HG02840 (cell line): ENCODE data around the gene TNFRSF19.

Source experiments
- ATAC-seq: cut with Tn5 transposase; IDR thresholded peaks from one replicate; pipeline ENCODE4 v1.9.1; 2021; ENCODE audit warnings: mild to moderate bottlenecking, moderate library complexity, moderate number of reproducible peaks; ENCODE audit not compliant: unreplicated experiment, low FRiP score

The TNFRSF19 gene

GRCh38 chr13:23707674-23708073, 137.5 kb downstream of the TNFRSF19 start:
- no peak for ATAC-seq

GRCh38 chr13:23709536-23709935, 139.3 kb downstream of the TNFRSF19 start:
- no peak for ATAC-seq

DNA sequence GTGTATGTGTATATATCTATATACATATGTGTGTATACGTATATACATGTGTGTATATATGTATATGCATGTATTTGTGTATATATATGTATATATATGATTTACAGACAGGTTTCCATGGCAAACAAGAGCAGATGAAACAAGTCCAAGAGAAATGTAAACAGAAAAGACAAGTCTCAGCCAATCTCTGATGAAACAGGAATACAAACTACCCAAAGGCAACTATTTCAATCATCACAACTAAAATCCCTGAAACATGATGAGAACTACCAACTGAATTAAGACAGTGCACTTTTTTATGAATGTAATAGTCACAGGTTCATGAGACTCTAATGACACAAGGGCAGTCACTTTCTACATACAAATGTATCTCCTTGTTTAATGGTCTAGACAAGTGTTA, 140.2 kb downstream of the TNFRSF19 start:
- ATAC-seq, result no peak

- no peak for ATAC-seq
These were observed 141.1 kb downstream of the TNFRSF19 start for GRCh38 chr13:23711355-23711754.

- no peak for ATAC-seq
These were observed 144.5 kb downstream of the TNFRSF19 start for GRCh38 chr13:23714672-23715071.

DNA sequence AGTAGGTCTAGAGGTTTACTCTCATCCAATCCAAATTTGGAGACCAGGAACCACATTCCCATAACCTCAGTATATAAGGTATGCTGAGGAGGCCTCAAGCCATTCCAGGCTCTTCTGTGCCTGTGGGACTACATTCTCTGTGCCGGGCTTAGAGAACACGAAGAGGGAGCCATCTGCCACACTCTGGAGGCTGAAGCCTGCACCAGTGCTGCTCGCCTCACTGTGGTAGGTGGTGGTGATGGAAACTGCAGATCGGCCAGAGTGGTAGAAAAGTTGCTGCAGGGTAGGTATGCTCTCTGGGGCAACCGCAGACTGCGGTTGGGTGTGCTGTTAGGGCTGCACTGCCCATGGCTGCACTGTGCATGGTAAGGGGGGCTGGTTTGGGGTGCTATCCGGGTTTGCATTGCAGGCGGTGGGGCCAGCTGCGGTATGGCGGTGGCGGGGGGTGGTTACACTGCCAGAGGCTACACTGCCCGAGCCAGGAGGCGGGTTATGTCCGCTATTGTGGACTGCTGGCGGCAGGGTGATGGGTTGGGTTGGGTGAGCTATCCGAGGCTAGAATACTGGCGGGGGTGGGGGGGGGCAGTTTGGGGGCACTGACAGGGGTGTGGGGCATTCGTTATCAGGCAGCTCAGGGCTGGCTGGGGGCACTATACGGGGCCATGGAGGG, 145.0 kb downstream of the TNFRSF19 start:
- ATAC-seq, result no peak

DNA sequence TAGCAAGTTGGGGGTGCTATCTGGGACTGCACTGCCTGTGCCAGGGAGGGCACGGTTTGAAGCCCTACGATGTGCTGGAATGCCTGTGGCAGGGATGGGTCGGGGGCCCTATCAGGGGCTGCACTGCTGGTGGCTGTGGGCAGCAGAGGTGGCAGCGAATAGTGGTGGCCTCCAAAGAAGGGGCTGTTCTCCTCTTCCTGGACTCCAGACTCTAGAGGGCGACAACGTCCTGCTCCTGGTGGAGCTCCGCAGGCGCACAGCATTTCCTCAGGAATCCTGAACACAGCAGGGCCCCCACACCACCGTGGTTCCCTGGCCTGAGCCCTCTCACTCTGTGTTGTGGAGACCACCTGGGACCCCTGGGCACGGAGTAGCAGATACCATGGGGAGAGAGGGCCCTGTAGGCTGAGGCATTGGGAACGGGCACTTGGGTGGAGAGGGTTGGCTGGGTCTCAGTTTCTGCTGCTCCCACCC, 145.6 kb downstream of the TNFRSF19 start:
- ATAC-seq, result no peak

DNA sequence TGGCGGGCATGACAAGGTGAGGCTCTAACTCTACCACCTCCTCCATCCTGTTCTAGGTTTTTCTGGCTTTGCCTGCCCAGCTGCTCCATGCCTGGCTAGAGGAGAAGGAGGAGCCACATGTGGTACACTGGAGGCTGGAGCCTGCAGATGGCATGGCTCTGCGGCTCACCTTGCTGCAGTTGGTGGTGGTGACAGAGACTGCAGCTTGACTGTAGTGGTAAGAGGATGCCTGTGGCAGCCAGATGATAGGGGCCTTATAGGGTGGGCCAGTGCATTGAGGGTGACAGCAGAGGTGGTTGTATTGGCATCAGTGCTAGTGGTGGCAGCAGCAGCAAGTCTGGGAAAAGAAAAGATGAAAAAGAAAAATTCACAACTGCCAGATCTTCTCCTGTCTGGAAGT, 146.2 kb downstream of the TNFRSF19 start:
- no peak for ATAC-seq

DNA sequence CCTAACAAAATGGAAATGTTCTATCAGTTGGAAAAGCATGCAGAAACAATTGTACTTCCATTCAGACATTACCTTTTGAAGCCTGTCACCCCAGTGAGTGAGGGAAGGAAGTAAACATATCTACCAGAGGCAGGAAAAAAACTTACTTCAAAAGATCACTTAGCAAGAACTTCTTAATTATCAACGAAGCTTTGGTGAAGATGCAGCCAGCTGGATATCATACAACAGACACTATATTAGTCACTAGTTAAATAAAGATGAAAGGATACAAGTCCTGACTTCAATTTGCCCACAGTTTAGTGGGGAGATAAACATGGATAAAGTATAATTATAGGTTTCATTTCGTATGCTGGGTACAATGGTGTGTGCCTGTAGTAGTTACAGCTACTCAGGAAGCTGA, 148.8 kb downstream of the TNFRSF19 start:
- ATAC-seq, result no peak

DNA sequence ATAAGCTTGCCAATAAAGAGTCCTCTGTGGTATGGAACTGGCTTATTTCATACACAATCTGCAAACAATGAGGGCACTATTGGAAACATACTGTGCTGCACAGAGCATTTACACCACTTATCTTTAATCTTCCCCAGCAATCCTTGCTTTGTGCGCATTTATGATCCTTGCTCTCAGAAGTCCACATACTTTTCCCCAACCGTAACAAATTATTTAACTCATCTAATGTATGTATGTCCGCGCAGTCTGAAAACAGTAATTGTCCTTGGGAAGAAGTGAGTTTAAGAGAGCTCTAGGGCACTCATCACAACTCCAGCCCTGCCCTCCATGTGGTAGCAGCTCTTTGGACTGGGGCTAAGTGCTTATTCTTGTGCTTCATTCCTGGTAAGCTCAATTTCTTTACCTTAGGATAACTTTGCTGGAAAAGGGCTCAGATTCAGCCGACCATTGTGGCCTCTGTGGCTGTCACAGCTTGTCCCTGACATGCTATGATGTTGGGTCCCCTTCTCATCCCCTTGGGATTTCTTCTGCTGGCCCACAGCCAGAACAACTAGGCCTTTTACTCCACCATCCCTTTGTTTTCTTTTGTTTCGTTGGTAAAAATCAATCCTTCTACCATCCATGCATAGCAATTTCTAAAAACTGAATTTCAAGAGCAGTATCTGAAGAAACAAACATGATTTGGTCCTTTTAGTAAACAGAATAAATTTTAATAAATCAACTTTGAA, 152.7 kb downstream of the TNFRSF19 start:
- no peak for ATAC-seq

- ATAC-seq, result no peak
These were observed 153.3 kb downstream of the TNFRSF19 start for GRCh38 chr13:23723471-23723870.

DNA sequence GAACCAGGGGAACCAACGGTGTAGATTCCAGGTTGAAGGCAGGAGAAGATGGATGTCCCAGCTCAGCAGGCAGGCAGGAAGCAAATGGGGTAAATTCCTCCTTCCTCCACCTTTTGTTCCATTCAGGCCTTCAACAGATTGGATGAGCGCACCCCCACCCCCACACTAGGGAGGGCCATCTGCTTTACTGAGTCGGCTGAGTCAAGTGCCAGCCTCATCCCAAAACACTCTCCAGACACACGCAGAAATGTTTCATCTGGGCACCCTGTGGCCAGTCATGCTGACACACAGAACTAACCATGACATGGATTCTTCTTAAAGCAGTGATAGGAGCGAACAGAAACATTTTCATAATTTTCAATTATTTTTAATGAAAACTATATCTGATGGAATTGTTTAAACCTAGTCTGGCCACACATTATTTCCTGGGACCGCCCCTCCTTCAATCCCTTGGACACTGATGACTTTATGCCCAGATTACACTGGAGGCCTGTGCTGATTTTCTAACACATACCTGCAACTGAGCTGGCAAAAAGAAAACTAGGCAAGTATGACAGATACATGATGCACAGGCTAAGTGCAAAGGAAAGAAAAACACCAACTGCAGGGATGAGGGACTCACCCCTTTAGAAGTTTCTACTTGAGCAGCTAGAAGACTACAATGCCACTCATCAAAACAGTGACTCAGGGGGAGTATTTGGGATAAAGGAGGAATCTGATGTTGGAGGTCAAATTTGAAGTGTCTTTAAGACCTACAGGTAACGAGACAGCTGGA, 154.2 kb downstream of the TNFRSF19 start:
- ATAC-seq, result no peak
